A549 treated with RU486 at 1 μM for 4 hours (cell line): ENCODE results near the gene UBE2L5. TPM values are rescaled to one million over a fixed set of nuclear protein-coding genes. Genes with fewer than 3 reads are reported as not detected.

ENCODE experiments used
- total RNA-seq: library from RNA; stranded (reverse); fragments of 200-300 nt; extraction: Qiagen RNA extraction; gene quantifications from 5 replicates; pipeline ENCODE4 v1.2.3, GENCODE V29; 2022; ENCODE audit warnings: low read depth

Gene UBE2L5
- total RNA-seq, result not detected in 5 replicates

GRCh38 chr13:30422054-30422839 is at the start of gene UBE2L5:
Gene UBE2L5, plus strand, starts transcription at chr13:30422493. Its CDS starts 5,498 bp downstream, at chr13:30427991.

GRCh38 chr13:30465593-30466357 is 43.5 kb downstream of the UBE2L5 start, which contains the start of gene HMGB1:
Gene HMGB1, minus strand, starts transcription at chr13:30465936. Its CDS starts 2,256 bp downstream, at chr13:30463680.

Other genes with a start within 250 kb of the UBE2L5 start
- gene KATNAL1, start 114.9 kb upstream of the UBE2L5 start, total RNA-seq, result 4.0 to 7.0 TPM (median 6.4 TPM) in 5 replicates
- gene HMGB1, start 43.4 kb downstream of the UBE2L5 start, total RNA-seq, result 507 to 782 TPM (median 551 TPM) in 5 replicates
- gene USPL1, start 195.4 kb downstream of the UBE2L5 start, total RNA-seq, result 5.4 to 13.0 TPM (median 11.7 TPM) in 5 replicates